HG03196 (cell line): ENCODE data around the gene NRIP1.

Experiments used
- ATAC-seq: cut with Tn5 transposase; IDR thresholded peaks from one replicate; pipeline ENCODE4 v1.9.1; 2021; ENCODE audit not compliant: unreplicated experiment

NRIP1 gene, protein sequence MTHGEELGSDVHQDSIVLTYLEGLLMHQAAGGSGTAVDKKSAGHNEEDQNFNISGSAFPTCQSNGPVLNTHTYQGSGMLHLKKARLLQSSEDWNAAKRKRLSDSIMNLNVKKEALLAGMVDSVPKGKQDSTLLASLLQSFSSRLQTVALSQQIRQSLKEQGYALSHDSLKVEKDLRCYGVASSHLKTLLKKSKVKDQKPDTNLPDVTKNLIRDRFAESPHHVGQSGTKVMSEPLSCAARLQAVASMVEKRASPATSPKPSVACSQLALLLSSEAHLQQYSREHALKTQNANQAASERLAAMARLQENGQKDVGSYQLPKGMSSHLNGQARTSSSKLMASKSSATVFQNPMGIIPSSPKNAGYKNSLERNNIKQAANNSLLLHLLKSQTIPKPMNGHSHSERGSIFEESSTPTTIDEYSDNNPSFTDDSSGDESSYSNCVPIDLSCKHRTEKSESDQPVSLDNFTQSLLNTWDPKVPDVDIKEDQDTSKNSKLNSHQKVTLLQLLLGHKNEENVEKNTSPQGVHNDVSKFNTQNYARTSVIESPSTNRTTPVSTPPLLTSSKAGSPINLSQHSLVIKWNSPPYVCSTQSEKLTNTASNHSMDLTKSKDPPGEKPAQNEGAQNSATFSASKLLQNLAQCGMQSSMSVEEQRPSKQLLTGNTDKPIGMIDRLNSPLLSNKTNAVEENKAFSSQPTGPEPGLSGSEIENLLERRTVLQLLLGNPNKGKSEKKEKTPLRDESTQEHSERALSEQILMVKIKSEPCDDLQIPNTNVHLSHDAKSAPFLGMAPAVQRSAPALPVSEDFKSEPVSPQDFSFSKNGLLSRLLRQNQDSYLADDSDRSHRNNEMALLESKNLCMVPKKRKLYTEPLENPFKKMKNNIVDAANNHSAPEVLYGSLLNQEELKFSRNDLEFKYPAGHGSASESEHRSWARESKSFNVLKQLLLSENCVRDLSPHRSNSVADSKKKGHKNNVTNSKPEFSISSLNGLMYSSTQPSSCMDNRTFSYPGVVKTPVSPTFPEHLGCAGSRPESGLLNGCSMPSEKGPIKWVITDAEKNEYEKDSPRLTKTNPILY (N-terminal part only)

DNA sequence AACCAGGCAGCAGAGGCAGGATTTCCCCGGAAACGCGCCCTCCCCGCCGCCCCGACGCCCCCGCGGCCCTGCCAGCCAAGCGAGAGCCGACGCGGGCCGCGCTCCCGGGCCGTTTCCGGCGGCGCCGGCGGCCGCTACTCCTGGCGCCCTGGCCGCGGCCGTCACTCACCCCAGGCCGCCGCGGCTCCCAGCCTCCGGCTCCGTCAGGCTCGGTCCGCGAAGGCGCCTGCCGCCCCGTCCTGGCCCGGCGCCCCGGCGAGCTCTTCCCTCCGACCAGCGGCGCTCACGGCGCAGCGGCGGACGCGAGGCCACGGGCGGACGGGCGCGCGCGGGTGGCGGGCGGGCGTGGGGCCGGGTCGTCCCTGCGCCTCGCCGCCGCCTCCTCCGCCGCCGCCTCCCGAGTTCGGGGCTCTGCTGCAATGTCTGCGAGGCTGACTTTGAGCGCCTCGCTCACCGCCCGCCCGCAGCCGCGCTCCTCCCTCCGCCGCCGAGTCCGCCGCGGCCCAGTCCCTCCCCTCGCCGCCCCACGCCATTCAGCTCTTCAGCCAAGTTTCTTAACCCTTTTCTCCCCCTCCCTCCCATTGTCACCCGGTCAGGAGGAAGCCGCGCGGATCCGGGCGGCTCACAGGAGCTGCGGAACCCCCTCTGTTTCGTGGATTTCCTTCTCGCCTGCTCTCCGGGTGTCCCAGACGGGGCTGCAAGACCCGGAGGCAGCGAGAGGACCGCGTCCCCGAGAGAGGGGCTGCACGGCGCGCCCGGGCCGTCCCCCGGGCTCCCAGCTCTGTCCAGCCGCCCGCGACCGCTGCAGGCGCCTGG lies at the start of gene NRIP1:
TSS of gene NRIP1 (minus strand) at position 425 of the 816 bp plus-strand sequence. CDS start 96,808 bp downstream, outside the sequence.
- ATAC-seq: peak; percentile 75

DNA sequence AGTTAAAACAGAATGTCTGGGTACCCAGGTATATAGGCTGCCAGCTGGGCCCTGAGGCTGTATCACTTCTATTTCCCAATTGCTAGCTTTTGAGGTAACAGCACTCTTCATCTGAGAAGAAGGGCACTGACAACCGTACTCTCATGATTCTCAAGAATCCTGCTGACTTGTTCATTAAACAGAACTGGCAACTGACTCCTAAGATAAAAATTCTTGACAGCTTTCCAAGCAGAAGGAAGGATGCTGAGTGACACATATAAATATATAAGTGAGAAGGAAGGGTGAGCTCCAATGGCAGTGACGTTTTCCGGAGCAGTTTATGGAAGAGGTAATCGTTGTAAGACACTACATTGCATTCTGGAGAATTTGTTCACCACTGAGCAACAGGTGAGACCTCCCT lies 48.1 kb upstream of the NRIP1 start:
- no peak for ATAC-seq

DNA sequence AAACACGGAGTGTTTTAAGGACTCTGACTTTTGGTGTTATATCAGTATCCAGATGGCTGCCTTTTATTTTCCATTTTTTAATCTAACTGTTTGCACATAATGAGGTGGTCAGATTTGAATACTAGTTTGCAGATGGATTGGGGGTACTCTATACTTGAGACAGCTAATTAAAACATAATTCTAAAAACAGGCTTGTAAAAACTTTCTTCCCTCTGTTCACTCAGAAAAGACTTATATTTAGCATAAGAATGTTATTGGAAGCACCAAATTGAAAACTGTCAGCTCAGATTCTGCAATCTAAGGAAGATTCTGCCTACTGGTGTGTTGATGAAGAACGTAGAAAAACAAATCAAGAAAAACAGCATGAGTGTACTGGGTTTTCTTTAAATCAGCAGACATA lies 44.0 kb upstream of the NRIP1 start:
- ATAC-seq: no peak

DNA sequence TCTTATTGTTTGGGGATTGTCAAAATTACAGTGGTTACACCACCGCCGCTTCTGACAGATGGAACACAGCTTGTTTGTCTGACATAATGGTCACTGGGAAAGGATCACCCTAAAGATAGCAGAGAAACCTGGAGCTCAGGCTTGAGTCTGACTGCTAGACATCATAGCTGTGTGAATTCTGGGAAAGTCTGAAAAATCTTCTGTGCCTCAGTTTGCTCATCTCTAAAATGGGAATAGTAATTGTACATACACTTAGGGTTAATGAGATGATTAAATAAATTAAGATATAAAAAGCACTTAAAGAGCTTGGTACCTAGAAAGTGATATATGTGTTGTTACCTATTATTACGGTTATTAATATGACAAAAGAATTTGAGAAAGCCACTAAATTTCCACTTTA lies 39.7 kb upstream of the NRIP1 start:
- no peak for ATAC-seq

DNA sequence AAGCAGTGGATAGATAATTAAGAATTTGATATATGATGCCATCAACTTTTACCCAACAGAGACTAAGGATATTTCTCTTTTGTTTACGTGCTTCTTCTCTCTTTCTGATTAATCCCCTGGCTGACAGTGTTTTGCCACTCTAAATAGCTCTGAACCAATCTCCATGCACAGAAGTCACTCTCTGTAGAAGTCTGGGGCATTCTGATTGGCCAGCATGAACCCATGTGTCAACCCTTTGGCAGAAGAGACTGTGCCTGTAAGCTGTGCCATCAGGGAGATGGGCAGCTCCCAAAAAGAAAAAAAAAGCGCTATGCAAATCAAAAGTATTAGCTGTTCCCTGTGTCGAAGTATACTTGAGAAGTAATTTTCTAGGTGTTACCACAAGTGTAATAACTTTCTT lies 34.1 kb upstream of the NRIP1 start:
- ATAC-seq: no peak

DNA sequence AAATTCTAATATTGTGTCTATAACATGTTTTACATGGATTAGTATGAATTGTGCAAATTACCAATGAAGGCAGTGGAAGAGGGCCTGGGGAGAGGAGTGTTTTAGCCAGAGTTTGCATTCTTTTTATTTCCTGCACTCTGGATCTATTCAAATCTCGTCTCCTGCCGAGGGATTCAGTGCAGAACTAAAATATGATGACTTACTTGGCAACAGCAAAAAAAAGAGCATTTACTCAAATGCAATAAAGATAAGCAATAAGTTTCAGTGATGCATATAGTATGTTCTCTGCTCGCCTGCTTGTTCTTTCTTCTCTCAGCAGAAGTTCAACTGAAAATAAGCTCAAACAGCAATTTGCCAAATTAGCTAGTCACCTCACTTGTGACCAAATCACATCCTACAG lies 33.4 kb upstream of the NRIP1 start:
- no peak for ATAC-seq

DNA sequence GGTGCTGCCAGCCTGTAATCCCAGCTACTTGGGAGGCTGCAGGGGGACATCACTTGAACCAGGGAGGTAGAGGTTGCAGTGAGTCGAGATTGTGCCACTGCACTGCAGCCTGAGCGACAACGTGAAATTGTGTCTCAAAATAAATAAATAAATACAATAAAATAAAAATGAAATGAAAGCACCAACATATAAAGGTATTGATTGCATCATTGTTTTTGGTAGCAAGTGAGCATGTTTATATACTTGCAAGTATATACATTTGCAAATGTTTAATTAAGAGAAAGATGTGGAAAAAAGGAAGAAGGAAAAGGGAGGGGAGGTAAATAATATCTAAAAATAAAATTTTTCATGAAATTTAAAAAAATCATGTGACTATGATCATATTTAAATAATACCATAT lies 32.8 kb upstream of the NRIP1 start:
- no peak for ATAC-seq

DNA sequence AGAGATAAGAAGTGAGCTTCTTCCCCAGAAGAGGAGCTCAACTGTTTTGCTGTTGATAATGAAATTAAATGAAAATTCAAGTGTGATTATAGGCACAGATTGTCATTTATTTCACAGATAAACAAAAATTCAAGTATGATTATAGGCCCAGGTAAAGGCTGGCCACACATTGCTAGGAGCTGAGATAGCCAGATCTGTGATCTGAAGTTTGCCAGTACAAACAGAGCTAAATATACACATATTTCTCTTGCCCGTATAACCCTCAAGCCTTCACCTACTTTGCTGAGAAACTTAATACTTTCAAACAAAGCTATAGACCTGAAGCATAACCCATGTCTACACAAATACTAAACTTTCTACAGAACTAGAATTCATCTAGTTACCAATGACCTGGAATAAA lies 31.3 kb upstream of the NRIP1 start:
- ATAC-seq: no peak

DNA sequence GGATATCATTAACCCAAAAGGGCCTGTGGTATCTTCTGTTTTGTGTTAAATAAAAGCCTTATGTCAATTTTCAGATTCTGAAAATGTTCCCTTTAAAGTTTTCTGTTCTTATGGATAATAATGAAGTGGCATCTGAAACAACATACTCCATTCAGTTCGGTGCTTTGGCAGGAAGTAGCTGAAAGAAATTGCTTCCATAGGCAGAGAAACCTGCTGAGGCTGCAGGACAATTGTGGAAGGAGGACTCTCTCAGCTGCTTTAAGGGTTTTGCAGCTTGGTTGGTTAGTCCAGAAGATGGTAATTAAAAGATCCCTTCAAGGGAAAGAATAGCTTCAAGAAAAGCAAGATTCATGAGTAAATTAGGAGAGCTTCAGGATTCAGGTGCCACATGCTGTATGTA lies 30.5 kb upstream of the NRIP1 start:
- no peak for ATAC-seq

DNA sequence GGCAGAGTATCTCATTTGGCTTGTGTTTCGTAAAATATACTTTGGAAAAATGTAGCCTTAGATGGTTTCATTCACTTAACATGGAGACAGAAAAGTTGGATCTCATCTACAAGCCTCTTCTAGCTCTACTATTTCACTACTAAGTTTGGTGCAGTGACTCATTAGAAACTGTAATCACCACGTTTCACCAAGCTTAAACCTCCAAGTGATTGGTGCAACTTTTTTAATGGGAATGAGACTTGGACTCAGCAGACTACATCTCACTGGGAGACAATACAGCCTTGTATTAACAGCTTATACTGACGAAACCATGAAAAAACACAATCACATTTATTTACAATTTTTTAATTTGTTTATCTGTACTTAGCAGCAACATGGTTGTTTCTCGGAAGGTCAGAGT lies 29.9 kb upstream of the NRIP1 start:
- no peak for ATAC-seq

DNA sequence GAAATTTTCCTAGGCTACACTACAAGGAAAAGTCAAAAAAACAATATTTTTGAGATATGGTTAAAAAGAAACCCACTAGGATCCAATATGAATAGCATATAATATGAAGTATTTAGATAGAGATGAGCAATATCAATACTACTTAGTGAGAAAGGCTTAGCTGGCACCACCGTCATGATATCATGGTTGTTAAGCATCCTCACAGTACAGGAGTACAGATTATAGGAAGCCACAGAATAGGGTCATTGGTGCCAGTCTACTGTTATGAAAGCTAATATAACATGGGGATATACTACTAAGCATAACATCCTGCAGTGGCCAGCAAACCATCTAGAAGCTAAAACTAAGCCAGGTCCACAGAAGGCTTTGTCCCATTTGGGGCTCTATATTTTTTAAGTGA lies 28.4 kb upstream of the NRIP1 start:
- no peak for ATAC-seq

DNA sequence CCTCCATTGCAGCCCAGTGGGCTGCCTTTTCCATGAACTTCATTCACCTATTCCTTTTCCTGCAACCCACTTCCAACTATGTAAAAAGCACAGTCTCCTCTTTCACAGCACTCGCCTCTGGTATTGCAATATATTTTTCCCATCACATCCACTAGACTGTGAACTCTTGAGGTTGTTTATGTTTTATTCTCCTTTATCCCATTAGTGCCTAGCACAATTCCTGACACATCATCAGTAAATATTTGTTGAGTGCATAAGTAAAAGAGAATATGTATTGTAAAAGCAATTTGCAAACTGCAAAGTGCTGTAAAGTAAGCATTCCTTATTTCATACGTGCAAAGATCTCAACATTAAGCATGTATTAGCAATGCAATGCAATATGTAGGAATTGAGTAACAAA lies 27.9 kb upstream of the NRIP1 start:
- no peak for ATAC-seq

DNA sequence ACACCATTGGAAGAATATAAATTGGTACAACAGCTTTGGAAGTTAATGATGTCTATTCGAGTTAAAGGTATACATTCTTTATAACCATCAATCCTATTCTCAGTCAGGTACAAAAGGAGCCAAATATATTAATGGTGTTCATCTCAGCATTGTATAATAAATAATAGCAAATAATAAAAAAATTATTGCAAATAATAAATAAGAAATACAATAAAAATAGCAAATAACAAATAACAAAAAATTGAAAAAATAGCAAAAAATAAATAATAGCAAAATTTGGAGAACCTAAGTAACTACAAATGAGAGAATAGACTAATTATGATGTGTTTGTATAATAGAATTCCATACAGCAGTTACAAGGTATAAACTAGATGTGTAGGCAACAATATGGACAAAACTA lies 25.6 kb upstream of the NRIP1 start:
- ATAC-seq: no peak

DNA sequence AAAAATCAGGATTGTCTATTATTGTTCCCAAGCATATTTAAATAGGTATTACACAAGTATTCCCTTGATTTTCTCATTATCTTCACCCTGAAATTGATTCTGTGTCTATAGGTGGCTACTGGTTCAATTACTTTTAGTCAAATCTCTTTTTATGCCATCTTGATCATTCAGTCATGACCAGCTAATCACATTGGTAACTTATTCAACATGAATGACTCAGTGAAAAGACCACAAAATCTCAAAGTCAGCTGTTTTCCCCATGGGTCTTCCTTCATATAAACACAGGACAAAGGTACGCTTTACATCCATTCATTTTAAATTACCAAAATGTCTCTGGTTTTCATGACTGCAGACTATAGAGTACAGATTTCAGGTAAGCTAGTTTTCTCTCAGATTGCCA lies 23.7 kb upstream of the NRIP1 start:
- ATAC-seq: no peak

DNA sequence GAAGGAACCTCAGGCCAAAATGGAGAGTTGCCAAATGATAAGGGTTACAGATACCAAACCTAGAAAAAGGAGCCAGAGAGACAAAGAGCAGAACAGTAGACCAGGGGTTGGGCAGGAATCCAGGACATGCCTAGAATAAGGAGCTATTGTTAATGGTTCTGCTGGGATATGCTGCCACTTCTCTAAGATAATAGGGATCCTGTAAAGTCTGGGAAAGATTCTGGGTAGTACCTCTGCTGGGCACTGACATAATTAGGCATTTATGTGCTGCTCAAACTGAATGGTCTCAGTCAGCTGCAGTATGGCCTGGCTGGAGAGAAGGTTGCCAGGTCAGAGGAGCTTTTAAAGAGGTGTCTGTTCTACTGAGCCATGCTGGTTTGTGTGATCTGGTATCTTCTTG lies 19.9 kb upstream of the NRIP1 start:
- no peak for ATAC-seq

DNA sequence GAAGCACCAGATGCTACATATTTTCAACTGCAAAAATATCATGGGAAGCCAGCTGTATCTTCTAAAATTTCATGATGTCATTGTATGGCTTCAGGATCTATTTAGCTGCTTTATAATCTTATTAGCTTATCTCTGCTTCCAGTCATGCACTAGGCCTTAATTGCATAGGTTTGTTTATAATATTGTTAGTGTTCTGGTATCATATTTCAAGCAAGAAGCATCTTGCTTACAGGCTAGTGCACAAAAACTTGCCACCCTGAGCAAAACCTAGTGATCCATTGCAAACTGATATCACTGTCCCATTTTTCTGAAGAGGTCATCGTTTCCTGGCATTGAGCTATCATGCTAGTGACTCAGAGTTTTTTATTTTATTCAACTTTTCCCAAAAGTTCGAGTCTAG lies 15.7 kb upstream of the NRIP1 start:
- ATAC-seq: no peak

DNA sequence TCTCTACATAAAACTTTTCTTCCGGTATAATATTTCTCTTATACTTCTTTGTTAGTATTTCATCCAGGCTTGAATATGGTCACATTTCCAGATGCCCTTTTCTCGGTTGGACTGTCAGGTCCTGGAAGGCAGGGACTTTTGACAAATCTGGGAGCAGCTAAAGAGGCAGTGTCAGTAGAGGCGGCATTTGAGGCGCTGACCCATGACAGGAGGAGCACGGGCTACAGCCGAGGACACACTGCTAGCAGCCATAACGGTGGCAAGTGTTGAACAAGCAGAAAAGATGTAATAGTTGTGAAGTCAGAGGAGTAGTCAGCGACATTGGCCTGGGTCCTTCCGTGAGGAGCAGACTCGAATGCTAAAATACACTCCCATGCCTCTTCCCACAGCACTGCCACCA lies 14.5 kb upstream of the NRIP1 start:
- ATAC-seq: no peak

DNA sequence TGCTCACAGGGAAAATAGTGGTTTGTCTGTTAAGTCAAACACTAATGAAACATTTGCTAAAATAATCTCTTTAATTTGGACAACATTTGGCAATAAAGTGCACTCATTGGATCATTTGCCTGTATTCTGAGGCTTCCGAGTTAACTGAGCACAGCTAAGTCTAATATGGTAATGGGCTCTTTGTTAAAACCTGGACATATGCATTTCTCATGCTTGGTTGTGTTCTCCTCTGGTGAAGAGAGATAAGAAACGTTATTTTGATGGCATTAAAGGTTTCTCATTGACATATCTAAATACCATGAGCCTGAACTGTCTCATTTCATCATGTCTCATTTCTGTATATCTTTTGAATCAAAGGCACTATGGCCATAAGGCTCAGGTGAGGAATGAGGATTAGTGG lies 13.4 kb upstream of the NRIP1 start:
- no peak for ATAC-seq

DNA sequence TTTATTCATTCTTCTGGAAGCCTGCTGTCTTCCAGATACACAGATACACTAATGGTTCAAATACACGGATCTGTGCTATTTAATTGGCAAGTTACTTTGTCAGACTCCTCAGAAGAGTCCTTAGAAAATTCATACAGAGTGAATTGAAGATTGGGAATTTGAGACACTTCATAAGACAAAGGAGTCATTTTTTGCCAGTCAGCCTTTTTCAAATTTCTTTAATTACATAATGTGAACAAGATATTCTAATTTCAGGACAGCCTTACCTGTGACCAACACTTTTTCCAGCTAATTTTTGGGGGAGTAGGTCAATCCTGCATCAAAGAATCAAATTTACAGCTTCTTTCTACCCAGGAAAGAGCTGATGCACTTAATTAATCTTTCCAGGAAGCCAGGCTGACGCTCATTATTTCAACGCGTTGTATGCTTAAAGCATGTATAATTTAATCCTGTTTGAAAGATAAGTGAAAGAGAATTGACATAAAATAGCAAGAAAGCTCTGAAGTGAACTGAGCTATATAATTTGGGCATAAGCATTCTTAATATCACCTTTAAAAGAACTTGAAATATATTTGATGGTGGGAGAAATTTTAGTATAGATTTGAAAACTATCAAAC lies 12.8 kb upstream of the NRIP1 start:
- ATAC-seq: no peak

DNA sequence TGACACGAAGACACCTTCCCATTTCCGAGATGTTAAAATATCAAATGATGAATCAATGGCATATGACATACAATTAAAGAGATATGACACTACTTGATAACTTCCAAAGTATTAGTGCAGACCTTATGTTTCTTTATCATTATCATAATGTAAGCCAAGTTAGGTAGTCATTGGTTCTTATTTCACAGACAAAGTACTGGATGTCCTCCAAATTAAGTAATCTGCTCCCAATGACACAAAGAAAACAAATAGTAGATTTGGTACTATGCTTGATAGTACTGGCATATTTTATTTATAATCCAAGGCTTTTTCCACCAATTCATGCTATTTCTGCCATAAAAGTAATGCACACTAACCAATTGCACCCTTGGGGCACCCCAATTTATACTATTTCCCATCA lies 11.9 kb upstream of the NRIP1 start:
- ATAC-seq: no peak

DNA sequence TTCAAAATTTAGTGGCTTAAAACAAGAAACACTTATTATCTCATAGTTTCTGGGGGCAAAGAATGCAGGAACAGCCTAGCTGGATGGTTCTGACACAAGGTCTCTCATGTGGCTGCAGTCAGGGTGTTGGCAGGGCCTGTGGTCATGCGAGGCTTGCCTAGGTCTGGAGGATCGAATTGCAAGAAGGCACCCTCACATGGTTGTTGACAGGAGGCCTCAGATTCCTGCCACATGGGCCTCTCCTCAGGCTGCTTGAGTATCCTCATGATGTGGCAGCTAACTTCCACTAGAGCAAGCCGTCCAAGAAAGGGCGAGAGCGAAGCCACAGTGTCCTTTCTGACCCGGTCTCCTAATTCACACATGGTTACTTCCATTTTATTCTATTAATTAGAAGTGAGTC lies 6.2 kb upstream of the NRIP1 start:
- ATAC-seq: no peak
